AG09309 (cell line): ENCODE results near the gene ATP10B.

ENCODE experiments used
- DNase-seq: peaks from one replicate; pipeline ENCODE4 v3.0.0-alpha.2; 2010; ENCODE audit warnings: low read depth
- H3K4me3 ChIP-seq: 2 replicates; pipeline ENCODE4 v1.5.1; 2011; ENCODE audit warnings: mild to moderate bottlenecking, low read depth, low read length, moderate library complexity; ENCODE audit not compliant: control insufficient read depth
- CTCF ChIP-seq: IDR thresholded peaks from 2 replicates; pipeline ENCODE4 v1.5.1; 2011; ENCODE audit warnings: mild to moderate bottlenecking, low read depth, low read length, inconsistent platforms; ENCODE audit not compliant: insufficient read depth, control insufficient read depth; ENCODE audit errors: missing control alignments

The ATP10B gene

DNA sequence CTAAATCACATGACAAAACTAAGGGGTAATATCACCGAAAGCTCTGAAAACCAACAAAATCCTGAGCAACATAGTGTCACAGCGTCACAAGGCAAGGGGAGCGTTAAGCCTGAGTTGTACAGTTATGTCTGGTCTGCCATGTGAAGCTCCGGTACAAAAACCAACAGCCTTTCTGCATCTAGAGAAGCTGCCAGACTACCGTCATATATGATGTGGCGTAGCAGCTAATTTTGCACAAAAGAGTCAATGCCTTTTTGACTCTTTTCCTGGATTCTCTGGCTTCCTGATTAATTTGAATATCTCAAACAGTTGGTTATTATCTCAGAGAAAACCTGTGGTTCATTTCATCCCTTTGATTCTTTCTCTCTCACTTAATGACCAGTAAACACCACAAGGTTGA, 16.0 kb upstream of the ATP10B start:
- no peak overlapping the region for H3K4me3 ChIP-seq
- TF ChIP-seq CTCF = no peak
- DNase-seq = no peak

GRCh38 chr5:160851451-160851850, 560 bp downstream of the ATP10B start:
- no peak overlapping the region for H3K4me3 ChIP-seq
- DNase-seq = no peak
- TF ChIP-seq CTCF = no peak

- no peak overlapping the region for H3K4me3 ChIP-seq
- no peak for DNase-seq
- TF ChIP-seq CTCF = no peak
These were observed 1.6 kb downstream of the ATP10B start for GRCh38 chr5:160850421-160850820.

GRCh38 chr5:160847526-160848085, 4.4 kb downstream of the ATP10B start:
- H3K4me3 ChIP-seq = no peak overlapping the region
- TF ChIP-seq CTCF = no peak
- no peak for DNase-seq

DNA sequence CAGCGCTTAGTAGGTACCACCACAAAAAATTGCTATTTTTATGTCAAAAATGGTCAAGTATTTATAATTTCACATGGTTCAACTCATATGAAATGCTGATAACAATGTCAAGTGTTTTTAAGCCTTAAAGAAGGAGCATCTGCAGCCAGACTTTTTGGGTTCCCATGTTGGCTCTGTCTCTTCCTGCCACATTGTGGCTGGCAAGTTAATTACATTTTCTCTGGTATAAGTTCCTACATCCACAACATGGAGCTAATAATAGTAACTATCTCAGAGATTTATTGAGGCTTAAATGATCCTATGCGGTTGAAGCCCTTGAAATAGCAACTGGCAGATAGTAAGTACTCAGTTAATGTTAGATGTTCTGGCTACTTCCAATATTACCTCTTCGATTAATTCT, 5.4 kb downstream of the ATP10B start:
- no peak overlapping the region for H3K4me3 ChIP-seq
- no peak for TF ChIP-seq CTCF
- no peak for DNase-seq

DNA sequence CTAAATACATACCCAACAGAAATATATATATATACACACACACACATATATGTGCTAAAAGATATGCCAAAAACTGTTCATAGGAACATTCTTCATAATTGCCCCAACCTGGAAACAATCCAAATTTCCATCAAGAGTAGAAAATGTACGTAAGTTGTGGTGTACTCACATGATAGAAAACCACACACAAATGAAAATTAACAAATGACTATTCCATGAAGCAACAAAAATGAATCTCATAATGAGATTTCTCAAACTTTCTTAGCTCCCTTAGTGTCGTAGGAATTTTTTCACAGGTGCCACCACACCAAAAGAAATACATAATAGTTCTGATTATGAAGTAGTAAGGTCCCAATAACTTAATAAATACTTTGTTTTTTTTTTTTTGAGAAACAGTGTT, 7.8 kb downstream of the ATP10B start:
- H3K4me3 ChIP-seq = no peak overlapping the region
- TF ChIP-seq CTCF = no peak
- DNase-seq = no peak

GRCh38 chr5:160843240-160843639, 8.8 kb downstream of the ATP10B start:
- no peak for DNase-seq
- H3K4me3 ChIP-seq = no peak overlapping the region

More at GRCh38 chr5:160843240-160843639, 8.8 kb downstream of the ATP10B start:
- no peak for TF ChIP-seq CTCF
